GM12875 (cell line): ENCODE data around the gene TMTC2.

Experiments
- H3K4me3 ChIP-seq: one replicate; pipeline ENCODE4 v1.5.1; 2011; ENCODE audit warnings: low read depth, low read length, control low read depth
- CTCF ChIP-seq: IDR thresholded peaks from 2 replicates; pipeline ENCODE4 v1.5.1; 2011; ENCODE audit warnings: low read depth, mild to moderate bottlenecking, control low read depth, inconsistent platforms, low read length, moderate library complexity, borderline replicate concordance; ENCODE audit not compliant: insufficient read depth

The TMTC2 gene

GRCh38 chr12:82866227-82866775, 179.6 kb downstream of the TMTC2 start:
- H3K4me3 ChIP-seq, result no peak overlapping the region
- no peak for TF ChIP-seq CTCF

- no peak for TF ChIP-seq CTCF
- H3K4me3 ChIP-seq, result no peak overlapping the region
These were observed 180.2 kb downstream of the TMTC2 start for GRCh38 chr12:82866946-82867345.

GRCh38 chr12:82867762-82868500, 181.2 kb downstream of the TMTC2 start:
- no peak for TF ChIP-seq CTCF

GRCh38 chr12:82870771-82871377, 184.2 kb downstream of the TMTC2 start:
- no peak overlapping the region for H3K4me3 ChIP-seq
- TF ChIP-seq CTCF, result no peak

More at GRCh38 chr12:82867762-82868500, 181.2 kb downstream of the TMTC2 start:
- H3K4me3 ChIP-seq, result no peak overlapping the region

- TF ChIP-seq CTCF, result no peak
- no peak overlapping the region for H3K4me3 ChIP-seq
These were observed 185.4 kb downstream of the TMTC2 start for GRCh38 chr12:82872088-82872487.

GRCh38 chr12:82873309-82873708, 186.6 kb downstream of the TMTC2 start:
- no peak overlapping the region for H3K4me3 ChIP-seq
- no peak for TF ChIP-seq CTCF

- no peak overlapping the region for H3K4me3 ChIP-seq
- TF ChIP-seq CTCF, result no peak
These were observed 187.2 kb downstream of the TMTC2 start for GRCh38 chr12:82873951-82874350.
